ENCODE data around the gene INHBA. TPM values are rescaled to one million over a fixed set of nuclear protein-coding genes. Genes with fewer than 3 reads are reported as not detected.

The INHBA gene
- total RNA-seq, 1 experiment from 2014 or later: 1.7 TPM

DNA sequence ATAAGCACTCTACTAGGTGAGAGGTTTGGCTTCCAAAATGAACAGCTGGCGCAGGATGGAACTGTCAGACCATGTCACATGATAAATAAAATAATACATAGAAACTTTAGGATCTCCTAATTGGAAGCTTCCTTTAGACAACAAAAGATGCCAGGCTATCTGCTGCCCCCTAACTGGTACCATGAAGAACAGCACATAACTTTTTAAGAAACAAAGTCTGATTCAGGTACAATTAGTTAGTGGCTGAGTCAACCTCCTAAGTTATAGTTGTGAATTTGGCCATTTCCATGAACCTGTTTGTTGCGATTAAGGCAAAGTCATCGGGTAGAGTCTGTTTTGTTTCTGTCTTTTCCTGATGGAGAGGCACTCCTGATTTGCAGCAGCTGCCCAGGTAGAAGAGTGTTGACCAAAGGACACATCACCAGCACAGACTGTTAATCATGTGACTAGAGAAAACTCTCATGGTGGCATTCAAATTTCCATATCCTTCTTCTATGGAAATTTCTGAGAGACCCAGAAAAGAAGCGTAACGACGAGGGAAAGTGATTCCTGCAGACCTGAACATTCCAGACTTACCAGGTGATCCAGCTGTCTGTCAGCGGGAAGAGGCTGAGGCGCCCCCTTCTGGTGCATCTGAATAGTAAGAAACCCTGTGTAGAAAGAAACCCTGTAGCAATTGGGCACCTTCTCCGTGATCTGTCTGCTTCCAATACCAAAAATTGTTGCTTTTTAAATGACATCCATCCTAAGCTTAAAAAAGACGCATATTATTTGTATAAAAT lies 8.6 kb upstream of the INHBA start:
- Histone ChIP-seq H3K9me3 (ENCODE audit: control insufficient read depth, low read depth, low read length) (no peaks in the 10 kb centered on the region), H2AK5ac (ENCODE audit: insufficient read length, low read length) (no peak overlapping the region), H2BK120ac (ENCODE audit: low read depth, low read length, poor library complexity, severe bottlenecking) (no peak overlapping the region), H3K79me2 (ENCODE audit: insufficient read depth, low read length) (no peaks in the 10 kb centered on the region), H3K23ac (ENCODE audit: insufficient read length, low read depth, low read length) (no peak overlapping the region), H3K18ac (ENCODE audit: insufficient read length, low read depth, low read length) (no peak overlapping the region), H2AFZ (ENCODE audit: low read length) (no peak overlapping the region), H3T11ph (ENCODE audit: low read length) (no peak overlapping the region), H3K4me1 (ENCODE audit: insufficient read depth, low read length) (no peaks in the 10 kb centered on the region), H4K8ac (replicated peaks; ENCODE audit: insufficient read length, low read depth, low read length) (no peak overlapping the region), H2BK5ac (ENCODE audit: insufficient read length, low read length) (no peak overlapping the region), H3K27ac (ENCODE audit: insufficient read length, low read depth, low read length) (no peak overlapping the region), H2BK12ac (ENCODE audit: insufficient read length, low read depth, low read length) (no peak overlapping the region), H3K79me1 (ENCODE audit: insufficient read depth, low read depth, low read length, poor library complexity, severe bottlenecking) (no peaks in the 10 kb centered on the region), H3K23me2 (ENCODE audit: insufficient read length, low read depth, low read length, poor library complexity, severe bottlenecking) (no peaks in the 10 kb centered on the region), H3K9ac (ENCODE audit: extremely low read depth, insufficient read length, low read length) (no peak overlapping the region), H4K5ac (ENCODE audit: insufficient read length, low read depth, low read length) (no peak overlapping the region), H3K4ac (ENCODE audit: low read depth, low read length) (no peak overlapping the region), H4K91ac (ENCODE audit: insufficient read length, low read depth, low read length) (no peak overlapping the region), H3K14ac (ENCODE audit: insufficient read depth, low read length) (no peak overlapping the region), H4K20me1 (ENCODE audit: control insufficient read depth, insufficient read depth, insufficient read length) (no peaks in the 10 kb centered on the region), H3K56ac (ENCODE audit: insufficient read length, low read depth, low read length) (no peak overlapping the region), H3K27me3 (ENCODE audit: insufficient read depth, low read length) (peaks cover 2% of the 10 kb centered on the region; the same call in 1 of the 2 replicates), H3K4me2 (ENCODE audit: insufficient read depth, insufficient read length, low read length) (no peak overlapping the region), H2BK15ac (ENCODE audit: low read depth, low read length) (no peak overlapping the region), H2BK20ac (ENCODE audit: low read depth, low read length, poor library complexity, severe bottlenecking) (no peak overlapping the region)
- H3K27me3 Mint-ChIP-seq (ENCODE audit: low read depth): peaks cover 15% of the 10 kb centered on the region
- DNase-seq: peak; percentile 72
- H3K4me3 Mint-ChIP-seq: peak overlapping the region in 1 of 2 experiments; percentile 16; a peak in 1 of 5 replicates
- H3K36me3 Mint-ChIP-seq (ENCODE audit: insufficient read depth in 1 of 3, low read depth in 3 of 3): no peaks in the 10 kb centered on the region
- no CpG with 5 or more reads among the region's 10 CpGs for WGBS (ENCODE audit: extremely low coverage, insufficient read length, low lambda C conversion rate)
- H3K9me3 Mint-ChIP-seq: no peaks in the 10 kb centered on the region
- H3K27ac Mint-ChIP-seq: no peak overlapping the region
- peak; percentile 77 for TF ChIP-seq CTCF (conservative IDR thresholded peaks at IDR 0.05)
- peaks cover 9 to 10% of the 10 kb centered on the region in 2 experiments for H3K4me1 Mint-ChIP-seq
